Bladder microvascular endothelial cell (primary cell): ENCODE results near the gene RAG2. TPM values are rescaled to one million over a fixed set of nuclear protein-coding genes. Genes with fewer than 3 reads are reported as not detected.

Experiments used
- total RNA-seq: library from RNA; depleted of rRNA; stranded (reverse); fragments of >200 nt; gene quantifications from 2 replicates; pipeline ENCODE4 v1.2.3, GENCODE V29; 2014

RAG2 gene
- not detected in 2 replicates for total RNA-seq

DNA sequence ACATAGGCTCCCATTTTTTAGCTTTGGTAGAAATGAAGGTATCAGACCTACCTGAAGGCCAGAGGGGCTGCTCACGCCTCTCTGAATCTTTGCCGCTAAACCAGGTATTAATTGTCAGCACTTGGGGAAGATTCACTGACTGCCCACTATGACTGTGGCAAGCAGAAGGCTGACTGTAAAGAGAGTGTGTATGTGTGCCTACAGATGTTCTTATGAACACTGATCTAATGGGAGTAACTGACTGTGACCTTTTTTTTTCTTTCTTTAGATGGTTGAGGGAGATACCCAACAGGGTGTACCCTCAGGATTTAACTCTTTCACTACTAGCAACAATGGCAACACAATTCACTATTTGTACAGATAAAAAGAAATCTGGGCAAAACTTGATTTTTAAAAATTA is at the start of gene RAG2:
Gene RAG2 (minus strand): TSS at position 186 of the 400 bp plus-strand sequence. CDS start 4,068 bp downstream, outside the sequence.

GRCh38 chr11:36594316-36594989 is 3.6 kb downstream of the RAG2 start, which contains the start of gene IFTAP:
TSS of gene IFTAP (plus strand) at chr11:36594502. CDS start at chr11:36610104, 15,602 bp downstream.

DNA sequence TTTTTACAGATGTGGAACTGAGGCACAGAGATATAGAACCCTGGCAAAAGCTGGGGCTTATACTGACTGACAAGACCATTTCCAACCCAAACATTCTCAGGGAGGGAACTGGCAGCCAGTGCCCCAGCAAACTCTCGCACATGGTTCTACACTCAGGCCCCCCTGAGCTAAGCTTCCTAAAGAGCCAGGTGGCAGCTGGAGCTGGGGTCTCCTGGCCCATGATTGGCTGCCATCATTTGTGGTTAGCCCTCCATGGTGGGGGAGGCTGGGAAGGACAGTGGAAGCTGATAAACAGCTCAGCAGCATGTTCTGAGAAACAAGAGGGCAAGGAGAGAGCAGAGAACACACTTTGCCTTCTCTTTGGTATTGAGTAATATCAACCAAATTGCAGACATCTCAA is 30.3 kb downstream of the RAG2 start, which contains the start of gene RAG1:
Gene RAG1 (plus strand): TSS at position 314 of the 400 bp plus-strand sequence. CDS start 5,298 bp downstream, outside the sequence.

Other genes with a start within 250 kb of the RAG2 start
- gene TRAF6, start 88.0 kb downstream of the RAG2 start, total RNA-seq = 6.5 and 11.9 TPM in 2 replicates
- gene RAG1, start 30.2 kb downstream of the RAG2 start, total RNA-seq = 0.81 and 1.4 TPM in 2 replicates
- 21.2 and 29.8 TPM in 2 replicates for gene IFTAP, start 3.7 kb downstream of the RAG2 start, total RNA-seq